K562 (cell line): ENCODE measurements around the gene CEACAM18. TPM values are rescaled to one million over a fixed set of nuclear protein-coding genes. Genes with fewer than 3 reads are reported as not detected.

Experiments
- ARID1B ChIP-seq: fragments of 450-650 bp; IDR thresholded peaks from 2 replicates; pipeline ENCODE4 v1.6.1; 2016; ENCODE audit warnings: antibody characterized with exemption, mild to moderate bottlenecking, inconsistent platforms
- ARID2 ChIP-seq: fragments of 450-650 bp; IDR thresholded peaks from 2 replicates; pipeline ENCODE4 v1.6.1; 2017; ENCODE audit warnings: antibody characterized with exemption, mild to moderate bottlenecking
- BHLHE40 ChIP-seq: IDR thresholded peaks from 2 replicates; pipeline ENCODE4 v1.6.1; 2011; ENCODE audit warnings: low read length, improper control_type of control experiment
- CBFB ChIP-seq: sonication (generic); formaldehyde crosslinking; IDR thresholded peaks from 2 replicates; pipeline ENCODE4 v1.4.0; 2020; ENCODE audit warnings: mild to moderate bottlenecking, missing genetic modification reagents
- CHD4 ChIP-seq: fragments of 200-600 bp; sonication (generic); IDR thresholded peaks from 3 replicates; pipeline ENCODE4 v1.6.1; 2012; ENCODE audit warnings: low read depth, mild to moderate bottlenecking, mixed read lengths, low read length, inconsistent platforms; ENCODE audit not compliant: insufficient read depth, insufficient replicate concordance, poor library complexity, severe bottlenecking
- CTBP1 ChIP-seq: fragments of 450-650 bp; IDR thresholded peaks from 2 replicates; pipeline ENCODE4 v1.6.1; 2016; ENCODE audit warnings: borderline replicate concordance
- E2F8 ChIP-seq: fragments of 450-650 bp; IDR thresholded peaks from 2 replicates; pipeline ENCODE4 v1.7.1; 2018; ENCODE audit warnings: mild to moderate bottlenecking, low read depth; ENCODE audit not compliant: partially characterized antibody
- MCM2 ChIP-seq: fragments of 450-650 bp; IDR thresholded peaks from 2 replicates; pipeline ENCODE4 v1.6.1; 2017; ENCODE audit warnings: low read depth, mild to moderate bottlenecking
- PTBP1 ChIP-seq: fragments of 200-400 bp; formaldehyde crosslinking; IDR thresholded peaks from 2 replicates; pipeline ENCODE4 v1.6.1; 2017; ENCODE audit warnings: low read depth, low read length
- RBBP5 ChIP-seq: fragments of 200-600 bp; sonication (generic); IDR thresholded peaks from 2 replicates; pipeline ENCODE4 v1.6.1; 2012; ENCODE audit warnings: borderline replicate concordance, mild to moderate bottlenecking, low read length, control low read depth, inconsistent platforms; ENCODE audit not compliant: insufficient read depth, poor library complexity, severe bottlenecking
- SP2 ChIP-seq: IDR thresholded peaks from 2 replicates; pipeline ENCODE4 v1.6.1; 2011; ENCODE audit warnings: mild to moderate bottlenecking, low read depth, low read length, moderate library complexity; ENCODE audit not compliant: poor library complexity, severe bottlenecking; ENCODE audit errors: extremely low read depth
- SPI1 ChIP-seq: IDR thresholded peaks from 2 replicates; pipeline ENCODE4 v1.6.1; 2011; ENCODE audit warnings: low read depth, low read length, control low read depth, borderline replicate concordance
- THRB ChIP-seq: fragments of 450-650 bp; formaldehyde crosslinking; conservative IDR thresholded peaks from 2 replicates; pipeline ENCODE4 v1.4.0; 2022; ENCODE audit warnings: mild to moderate bottlenecking, missing genetic modification characterization
- ZBTB11 ChIP-seq, 3 experiments: fragments of 200-800 bp in 1 of 3; fragments of 250-450 bp in 1 of 3; fragments of 450-650 bp in 1 of 3; sonication (Bioruptor Pico) in 1 of 3; sonication (Bioruptor generic) in 1 of 3; formaldehyde crosslinking in 1 of 3; IDR thresholded peaks; 2 replicates each; pipeline versions ENCODE4 v1.6.1 to v1.8.0; 2016 to 2022; ENCODE audit warnings: mild to moderate bottlenecking in 2 of 3, missing genetic modification characterization in 2 of 3, missing compliant biosample characterization in 1 of 3, moderate library complexity in 1 of 3
- ZNF12 ChIP-seq: sonication (generic); formaldehyde crosslinking; IDR thresholded peaks from 2 replicates; pipeline ENCODE4 v1.4.0; 2020; ENCODE audit warnings: mild to moderate bottlenecking, missing genetic modification reagents
- ZNF232 ChIP-seq: sonication (generic); formaldehyde crosslinking; IDR thresholded peaks from 2 replicates; pipeline ENCODE4 v1.8.0; 2022; ENCODE audit warnings: mild to moderate bottlenecking, missing genetic modification reagents
- ZNF561 ChIP-seq: fragments of 450-650 bp; formaldehyde crosslinking; conservative IDR thresholded peaks from 2 replicates; pipeline ENCODE4 v1.4.0; 2020; ENCODE audit warnings: mild to moderate bottlenecking, moderate library complexity
- ZNF695 ChIP-seq: fragments of 450-650 bp; formaldehyde crosslinking; IDR thresholded peaks from 2 replicates; pipeline ENCODE4 v1.4.0; 2020; ENCODE audit warnings: mild to moderate bottlenecking, moderate library complexity
- ZSCAN29 ChIP-seq: fragments of 450-650 bp; IDR thresholded peaks from 2 replicates; pipeline ENCODE4 v1.6.1; 2017
- polyA plus RNA-seq, 8 experiments: library from polyadenylated mRNA; depleted of rRNA in 4 of 8; stranded (reverse) in 5 of 8; unstranded in 3 of 8; fragments of >200 nt; fragmentation: Nextera tagmentation in 2 of 8; fragmentation: Illumina TruSeq in 1 of 8; extraction: Ambion mirVana in 2 of 8; extraction: Trizol in 1 of 8; gene quantifications; 2 replicates each; pipeline versions ENCODE4 v1.2.1 to v1.2.3, GENCODE V29; 2011 to 2014; ENCODE audit warnings: inconsistent platforms in 1 of 8, missing spikeins in 1 of 8
- total RNA-seq, 7 experiments: library from RNA; depleted of rRNA in 6 of 7; stranded (reverse); fragments of >200 nt in 6 of 7; fragmentation: Illumina TruSeq in 2 of 7; extraction: Trizol in 2 of 7; gene quantifications; 2 replicates each; pipeline versions ENCODE4 v1.2.1 to v1.2.3, GENCODE V29; 2011 to 2021; ENCODE audit warnings: low replicate concordance in 1 of 7

CEACAM18 gene
- total and polyA plus RNA-seq, 9 of the 15 experiments (the other 6 are each of a cell fraction or from before 2014, with no cell fraction given): 0.08 to 0.24 (median 0.15) TPM; not detected in 3

- TF ChIP-seq ZBTB11 (CRISPR knock-in tag; IDR thresholded peaks at IDR 0.05) (peak in 2 of 3 experiments; percentile 84 to 97; a peak in 4 of 6 replicates), E2F8 (peak; percentile 81), CHD4 (no peak), BHLHE40 (0 out of 2 replicates have a peak, but pooled peaks have one; percentile 32), ARID1B (no peak), ZNF561 (CRISPR knock-in tag) (no peak), ZNF695 (CRISPR knock-in tag) (no peak), SP2 (no peak), SPI1 (peak; percentile 57; the same call in 1 of the 2 replicates), MCM2 (no peak), CBFB (CRISPR knock-in tag) (no peak), ZNF232 (CRISPR knock-in tag) (no peak), ARID2 (no peak), RBBP5 (no peak), ZSCAN29 (no peak), PTBP1 (no peak), THRB (CRISPR knock-in tag) (no peak), CTBP1 (0 out of 2 replicates have a peak, but pooled peaks have one; percentile 23), ZNF12 (CRISPR knock-in tag) (no peak)
Measured at GRCh38 chr19:51460164-51460992, 18.0 kb upstream of the CEACAM18 start (continued).
